ENCODE data around the gene LPAR1. TPM values are rescaled to one million over a fixed set of nuclear protein-coding genes. Genes with fewer than 3 reads are reported as not detected.

Gene LPAR1
- total and polyA plus RNA-seq, 10 of the 15 experiments (the other 5 are each of a cell fraction or from before 2014, with no cell fraction given): 3.3 to 12.9 (median 8.4) TPM

DNA sequence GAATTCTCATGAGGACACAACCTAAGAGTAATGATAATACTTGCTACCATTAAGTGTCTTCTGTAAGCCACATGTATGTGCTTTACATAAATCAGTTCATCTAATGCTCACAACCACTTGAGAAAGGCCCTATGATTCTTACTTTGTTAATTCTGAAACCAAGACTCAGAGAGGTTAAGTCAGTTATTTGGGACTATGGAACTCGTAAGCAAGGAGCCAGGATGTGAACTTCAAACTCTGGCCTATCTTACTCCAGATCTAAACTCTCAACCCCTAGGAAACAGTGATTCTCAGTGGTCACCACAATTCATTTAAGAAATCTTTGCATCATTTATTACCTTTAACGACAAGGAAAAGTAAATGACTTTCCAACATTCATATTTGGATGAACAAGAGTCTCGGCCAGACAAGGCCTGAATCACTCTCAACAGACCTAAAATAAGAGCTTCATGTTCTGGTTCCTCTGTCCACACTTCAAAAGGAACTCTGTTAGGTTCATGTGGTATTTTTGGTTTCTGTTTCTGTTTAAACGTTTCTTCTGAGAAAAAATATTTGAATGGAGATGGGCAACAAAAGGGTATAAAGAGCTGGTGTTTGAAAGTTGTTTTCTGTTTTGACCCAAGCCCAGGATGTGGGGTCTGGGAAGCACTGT is 104.8 kb downstream of the LPAR1 start (continued):
- no peak for TF ChIP-seq TARDBP (IDR thresholded peaks at IDR 0.05; ENCODE audit: borderline replicate concordance)
- no peak for TF ChIP-seq SREBF2 (IDR thresholded peaks at IDR 0.05; ENCODE audit: low read length)
- no peak for TF ChIP-seq EGR1 (IDR thresholded peaks at IDR 0.05; ENCODE audit: borderline replicate concordance in 1 of 2, low read depth in 2 of 2, low read length in 2 of 2)
- TF ChIP-seq, protein P1, sequence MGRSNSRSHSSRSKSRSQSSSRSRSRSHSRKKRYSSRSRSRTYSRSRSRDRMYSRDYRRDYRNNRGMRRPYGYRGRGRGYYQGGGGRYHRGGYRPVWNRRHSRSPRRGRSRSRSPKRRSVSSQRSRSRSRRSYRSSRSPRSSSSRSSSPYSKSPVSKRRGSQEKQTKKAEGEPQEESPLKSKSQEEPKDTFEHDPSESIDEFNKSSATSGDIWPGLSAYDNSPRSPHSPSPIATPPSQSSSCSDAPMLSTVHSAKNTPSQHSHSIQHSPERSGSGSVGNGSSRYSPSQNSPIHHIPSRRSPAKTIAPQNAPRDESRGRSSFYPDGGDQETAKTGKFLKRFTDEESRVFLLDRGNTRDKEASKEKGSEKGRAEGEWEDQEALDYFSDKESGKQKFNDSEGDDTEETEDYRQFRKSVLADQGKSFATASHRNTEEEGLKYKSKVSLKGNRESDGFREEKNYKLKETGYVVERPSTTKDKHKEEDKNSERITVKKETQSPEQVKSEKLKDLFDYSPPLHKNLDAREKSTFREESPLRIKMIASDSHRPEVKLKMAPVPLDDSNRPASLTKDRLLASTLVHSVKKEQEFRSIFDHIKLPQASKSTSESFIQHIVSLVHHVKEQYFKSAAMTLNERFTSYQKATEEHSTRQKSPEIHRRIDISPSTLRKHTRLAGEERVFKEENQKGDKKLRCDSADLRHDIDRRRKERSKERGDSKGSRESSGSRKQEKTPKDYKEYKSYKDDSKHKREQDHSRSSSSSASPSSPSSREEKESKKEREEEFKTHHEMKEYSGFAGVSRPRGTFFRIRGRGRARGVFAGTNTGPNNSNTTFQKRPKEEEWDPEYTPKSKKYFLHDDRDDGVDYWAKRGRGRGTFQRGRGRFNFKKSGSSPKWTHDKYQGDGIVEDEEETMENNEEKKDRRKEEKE (IDR thresholded peaks at IDR 0.05): no peak
- TF ChIP-seq CBX5 (IDR thresholded peaks at IDR 0.05; ENCODE audit: low read depth): 0 out of 2 replicates have a peak, but pooled peaks have one; percentile 26
- TF ChIP-seq, protein P2, sequence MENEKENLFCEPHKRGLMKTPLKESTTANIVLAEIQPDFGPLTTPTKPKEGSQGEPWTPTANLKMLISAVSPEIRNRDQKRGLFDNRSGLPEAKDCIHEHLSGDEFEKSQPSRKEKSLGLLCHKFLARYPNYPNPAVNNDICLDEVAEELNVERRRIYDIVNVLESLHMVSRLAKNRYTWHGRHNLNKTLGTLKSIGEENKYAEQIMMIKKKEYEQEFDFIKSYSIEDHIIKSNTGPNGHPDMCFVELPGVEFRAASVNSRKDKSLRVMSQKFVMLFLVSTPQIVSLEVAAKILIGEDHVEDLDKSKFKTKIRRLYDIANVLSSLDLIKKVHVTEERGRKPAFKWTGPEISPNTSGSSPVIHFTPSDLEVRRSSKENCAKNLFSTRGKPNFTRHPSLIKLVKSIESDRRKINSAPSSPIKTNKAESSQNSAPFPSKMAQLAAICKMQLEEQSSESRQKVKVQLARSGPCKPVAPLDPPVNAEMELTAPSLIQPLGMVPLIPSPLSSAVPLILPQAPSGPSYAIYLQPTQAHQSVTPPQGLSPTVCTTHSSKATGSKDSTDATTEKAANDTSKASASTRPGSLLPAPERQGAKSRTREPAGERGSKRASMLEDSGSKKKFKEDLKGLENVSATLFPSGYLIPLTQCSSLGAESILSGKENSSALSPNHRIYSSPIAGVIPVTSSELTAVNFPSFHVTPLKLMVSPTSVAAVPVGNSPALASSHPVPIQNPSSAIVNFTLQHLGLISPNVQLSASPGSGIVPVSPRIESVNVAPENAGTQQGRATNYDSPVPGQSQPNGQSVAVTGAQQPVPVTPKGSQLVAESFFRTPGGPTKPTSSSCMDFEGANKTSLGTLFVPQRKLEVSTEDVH (IDR thresholded peaks at IDR 0.05; ENCODE audit: low read depth, partially characterized antibody): no peak
- TF ChIP-seq NFXL1 (IDR thresholded peaks at IDR 0.05; ENCODE audit: borderline replicate concordance): no peak
- TF ChIP-seq, protein P3, sequence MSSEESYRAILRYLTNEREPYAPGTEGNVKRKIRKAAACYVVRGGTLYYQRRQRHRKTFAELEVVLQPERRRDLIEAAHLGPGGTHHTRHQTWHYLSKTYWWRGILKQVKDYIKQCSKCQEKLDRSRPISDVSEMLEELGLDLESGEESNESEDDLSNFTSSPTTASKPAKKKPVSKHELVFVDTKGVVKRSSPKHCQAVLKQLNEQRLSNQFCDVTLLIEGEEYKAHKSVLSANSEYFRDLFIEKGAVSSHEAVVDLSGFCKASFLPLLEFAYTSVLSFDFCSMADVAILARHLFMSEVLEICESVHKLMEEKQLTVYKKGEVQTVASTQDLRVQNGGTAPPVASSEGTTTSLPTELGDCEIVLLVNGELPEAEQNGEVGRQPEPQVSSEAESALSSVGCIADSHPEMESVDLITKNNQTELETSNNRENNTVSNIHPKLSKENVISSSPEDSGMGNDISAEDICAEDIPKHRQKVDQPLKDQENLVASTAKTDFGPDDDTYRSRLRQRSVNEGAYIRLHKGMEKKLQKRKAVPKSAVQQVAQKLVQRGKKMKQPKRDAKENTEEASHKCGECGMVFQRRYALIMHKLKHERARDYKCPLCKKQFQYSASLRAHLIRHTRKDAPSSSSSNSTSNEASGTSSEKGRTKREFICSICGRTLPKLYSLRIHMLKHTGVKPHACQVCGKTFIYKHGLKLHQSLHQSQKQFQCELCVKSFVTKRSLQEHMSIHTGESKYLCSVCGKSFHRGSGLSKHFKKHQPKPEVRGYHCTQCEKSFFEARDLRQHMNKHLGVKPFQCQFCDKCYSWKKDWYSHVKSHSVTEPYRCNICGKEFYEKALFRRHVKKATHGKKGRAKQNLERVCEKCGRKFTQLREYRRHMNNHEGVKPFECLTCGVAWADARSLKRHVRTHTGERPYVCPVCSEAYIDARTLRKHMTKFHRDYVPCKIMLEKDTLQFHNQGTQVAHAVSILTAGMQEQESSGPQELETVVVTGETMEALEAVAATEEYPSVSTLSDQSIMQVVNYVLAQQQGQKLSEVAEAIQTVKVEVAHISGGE (CRISPR knock-in tag; IDR thresholded peaks at IDR 0.05): no peak
- no peak for TF ChIP-seq CHD1 (IDR thresholded peaks at IDR 0.05; ENCODE audit: low read depth, low read length)
- TF ChIP-seq, protein P4, sequence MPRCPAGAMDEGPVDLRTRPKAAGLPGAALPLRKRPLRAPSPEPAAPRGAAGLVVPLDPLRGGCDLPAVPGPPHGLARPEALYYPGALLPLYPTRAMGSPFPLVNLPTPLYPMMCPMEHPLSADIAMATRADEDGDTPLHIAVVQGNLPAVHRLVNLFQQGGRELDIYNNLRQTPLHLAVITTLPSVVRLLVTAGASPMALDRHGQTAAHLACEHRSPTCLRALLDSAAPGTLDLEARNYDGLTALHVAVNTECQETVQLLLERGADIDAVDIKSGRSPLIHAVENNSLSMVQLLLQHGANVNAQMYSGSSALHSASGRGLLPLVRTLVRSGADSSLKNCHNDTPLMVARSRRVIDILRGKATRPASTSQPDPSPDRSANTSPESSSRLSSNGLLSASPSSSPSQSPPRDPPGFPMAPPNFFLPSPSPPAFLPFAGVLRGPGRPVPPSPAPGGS (IDR thresholded peaks at IDR 0.05; ENCODE audit: borderline replicate concordance, insufficient read depth, low read depth, low read length, poor library complexity, severe bottlenecking): no peak
- no peak for TF ChIP-seq RB1 (IDR thresholded peaks at IDR 0.05; ENCODE audit: borderline replicate concordance)
- TF ChIP-seq, protein P5, sequence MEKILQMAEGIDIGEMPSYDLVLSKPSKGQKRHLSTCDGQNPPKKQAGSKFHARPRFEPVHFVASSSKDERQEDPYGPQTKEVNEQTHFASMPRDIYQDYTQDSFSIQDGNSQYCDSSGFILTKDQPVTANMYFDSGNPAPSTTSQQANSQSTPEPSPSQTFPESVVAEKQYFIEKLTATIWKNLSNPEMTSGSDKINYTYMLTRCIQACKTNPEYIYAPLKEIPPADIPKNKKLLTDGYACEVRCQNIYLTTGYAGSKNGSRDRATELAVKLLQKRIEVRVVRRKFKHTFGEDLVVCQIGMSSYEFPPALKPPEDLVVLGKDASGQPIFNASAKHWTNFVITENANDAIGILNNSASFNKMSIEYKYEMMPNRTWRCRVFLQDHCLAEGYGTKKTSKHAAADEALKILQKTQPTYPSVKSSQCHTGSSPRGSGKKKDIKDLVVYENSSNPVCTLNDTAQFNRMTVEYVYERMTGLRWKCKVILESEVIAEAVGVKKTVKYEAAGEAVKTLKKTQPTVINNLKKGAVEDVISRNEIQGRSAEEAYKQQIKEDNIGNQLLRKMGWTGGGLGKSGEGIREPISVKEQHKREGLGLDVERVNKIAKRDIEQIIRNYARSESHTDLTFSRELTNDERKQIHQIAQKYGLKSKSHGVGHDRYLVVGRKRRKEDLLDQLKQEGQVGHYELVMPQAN (conservative IDR thresholded peaks at IDR 0.05): no peak
- TF ChIP-seq SRF (IDR thresholded peaks at IDR 0.05; ENCODE audit: low read depth in 2 of 2, low read length in 2 of 2): no peak
- no peak for TF ChIP-seq BMI1 (IDR thresholded peaks at IDR 0.05; ENCODE audit: borderline replicate concordance)
- no peak for TF ChIP-seq PAX5 (IDR thresholded peaks at IDR 0.05; ENCODE audit: borderline replicate concordance, low read depth, low read length)
- TF ChIP-seq WRNIP1 (IDR thresholded peaks at IDR 0.05; ENCODE audit: borderline replicate concordance, low read depth, low read length): no peak

Measured in GM12878 (cell line).